Aorta (tissue), 5 donors: ENCODE data around the gene ZDHHC13. TPM values are rescaled to one million over a fixed set of nuclear protein-coding genes. Genes with fewer than 3 reads are reported as not detected.

Source experiments
- ATAC-seq: fragments of 200-7000 bp; cut with Tn5 transposase; one replicate; pipeline ENCODE4 v1.9.1; 2022; ENCODE audit warnings: moderate library complexity; ENCODE audit not compliant: low FRiP score
- DNase-seq, 2 donors: peaks; one replicate each; pipeline ENCODE4 v3.0.0-alpha.2; 2020
- H3K27ac ChIP-seq, 2 donors: one replicate each; pipeline ENCODE4 v1.5.1; 2013; ENCODE audit warnings: low read length in 2 of 2, mild to moderate bottlenecking in 2 of 2, moderate library complexity in 2 of 2, control low read depth in 1 of 2, inconsistent platforms in 1 of 2, low read depth in 1 of 2
- H3K27me3 ChIP-seq, 2 donors: one replicate each; pipeline ENCODE4 v1.6.1; 2013; ENCODE audit warnings: control low read depth in 1 of 2, low read length in 1 of 2, mild to moderate bottlenecking in 1 of 2, moderate library complexity in 1 of 2; ENCODE audit not compliant: insufficient read depth in 2 of 2, control insufficient read depth in 1 of 2
- H3K36me3 ChIP-seq, 2 donors: one replicate each; pipeline ENCODE4 v1.6.1; 2013; ENCODE audit warnings: control low read depth in 1 of 2, low read length in 1 of 2, mild to moderate bottlenecking in 1 of 2; ENCODE audit not compliant: insufficient read depth in 2 of 2, control insufficient read depth in 1 of 2
- H3K4me1 ChIP-seq, 2 donors: one replicate each; pipeline ENCODE4 v1.6.1; 2013; ENCODE audit warnings: low read length in 2 of 2, control low read depth in 1 of 2, mild to moderate bottlenecking in 1 of 2, moderate library complexity in 1 of 2; ENCODE audit not compliant: insufficient read depth in 2 of 2, control insufficient read depth in 1 of 2
- H3K4me3 ChIP-seq, 2 donors: one replicate each; pipeline ENCODE4 v1.5.1; 2013; ENCODE audit warnings: low read length in 2 of 2, control low read depth in 1 of 2, mild to moderate bottlenecking in 1 of 2
- H3K9me3 ChIP-seq: one replicate; pipeline ENCODE4 v1.6.1; 2013; ENCODE audit warnings: mild to moderate bottlenecking, low read length; ENCODE audit not compliant: control insufficient read depth
- WGBS, 2 donors: extraction: QIAGEN DNeasy Blood & Tissue Kit; methylation state at CpG; one replicate each; pipeline ENCODE4 v1.1.7; 2013; 5-methylcytosine and 5-hydroxymethylcytosine counted together
- intact Hi-C, 2 donors: fragments of 100-400 bp; cut with DNase I; formaldehyde crosslinking; loops; one replicate each; pipeline versions ENCODE4 v1.14.2 to v1.15.0; 2022
- polyA plus RNA-seq, 2 donors: library from polyadenylated mRNA; stranded (reverse); fragments of 200-250 nt; gene quantifications; one replicate each; pipeline ENCODE4 v1.2.3, GENCODE V29; 2013
- total RNA-seq, 2 donors: library from RNA; stranded (reverse); fragmentation: NEBNext Ultra II Directional; extraction: Animal tissue kit (Norgen Biotek cat#: 25700); gene quantifications; one replicate each; pipeline ENCODE4 v1.2.1, GENCODE V29; 2021
- donor health status: healthy with polysubstance abuse.
- donor health status: Bipolar disorder and iron deficiency.
- donor health status: DM: no; HTN: no; CAD: no.
- donor health status: DM: no; HTN: no; CAD: no.
- donor health status: DM: yes; HTN: yes; CAD: no.

The ZDHHC13 gene
- total and polyA plus RNA-seq, 4 donors, result 3.3 to 14.7 (median 7.7) TPM

DNA sequence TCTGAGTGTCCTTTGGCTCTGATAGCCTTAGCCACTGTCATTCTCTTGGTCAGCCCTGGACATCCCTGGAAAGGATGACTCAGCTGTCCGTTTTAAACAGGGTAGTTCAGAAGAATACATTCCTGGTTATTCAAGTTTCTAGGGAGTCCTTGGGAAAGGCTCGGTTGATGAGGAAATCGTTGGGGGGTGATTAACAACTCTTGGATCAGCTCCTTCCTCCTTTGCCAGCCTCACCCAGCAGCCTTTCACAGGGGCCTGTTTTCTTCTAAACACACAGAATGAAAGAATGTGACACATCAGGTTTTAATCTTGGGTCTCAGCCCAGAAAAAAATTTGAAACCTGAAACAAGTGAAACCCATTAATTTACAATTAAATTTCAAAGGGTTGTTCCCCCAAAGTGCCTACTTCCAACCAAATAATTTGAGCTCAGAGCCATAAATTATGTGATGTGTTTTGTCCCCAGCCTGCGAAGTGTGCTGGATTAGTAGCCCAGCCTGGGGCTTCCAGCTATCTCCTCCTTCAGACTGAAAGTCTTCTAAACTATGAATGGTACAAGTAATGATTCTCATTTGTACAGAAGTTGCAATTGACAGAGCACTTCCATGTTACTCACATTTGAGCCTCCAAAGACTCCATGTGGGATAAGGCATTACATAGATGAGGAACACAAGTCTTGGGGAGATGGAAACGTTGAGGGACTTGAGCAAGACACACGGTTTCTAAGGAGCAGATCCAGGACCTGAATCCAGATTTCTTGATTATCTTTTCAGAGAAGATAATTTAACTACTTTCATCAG, 37.1 kb upstream of the ZDHHC13 start:
- no peak overlapping the region for H3K27ac ChIP-seq
- no peak for DNase-seq
- 43 to 50% methylated on average over 6 of the region's 6 CpGs for WGBS, 2 donors
- H3K9me3 ChIP-seq, result no peaks in the 10 kb centered on the region
- no peaks in the 10 kb centered on the region for H3K36me3 ChIP-seq
- no peaks in the 10 kb centered on the region for H3K4me1 ChIP-seq
- no peak overlapping the region for H3K4me3 ChIP-seq
- intact Hi-C loops, result loop anchor here in 1 of 2 donors (5.0 kb wide), 1 partner anchor 472 kb away; no protein-coding TSS in a partner anchor
- H3K27me3 ChIP-seq, result peaks cover 0 to 3% of the 10 kb centered on the region in 2 donors
- no peak for ATAC-seq

- no peak for DNase-seq
Measured at GRCh38 chr11:19080579-19080993, 36.4 kb upstream of the ZDHHC13 start.

DNA sequence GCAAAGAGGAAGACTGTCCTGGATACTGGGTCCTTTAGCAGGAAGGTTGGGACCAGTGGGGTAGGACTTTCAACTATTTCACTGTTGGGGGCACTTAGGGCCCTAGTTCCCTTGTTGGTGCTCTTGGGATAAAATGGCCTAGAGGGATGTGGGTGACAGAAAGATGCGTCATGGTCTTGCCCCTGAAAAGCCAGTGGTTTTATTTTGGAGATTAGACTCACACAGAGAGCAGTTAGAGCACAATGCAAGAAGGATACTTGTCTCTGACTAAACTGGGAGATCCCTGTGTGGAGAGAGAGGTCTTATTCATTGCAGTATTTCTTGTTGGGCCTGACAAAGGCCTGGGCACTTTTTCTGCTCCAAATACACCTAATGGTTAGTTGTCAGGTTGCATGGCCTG, 33.8 kb upstream of the ZDHHC13 start:
- DNase-seq, result no peak
- 86 to 89% methylated on average over 1 of the region's 1 CpG for WGBS, 2 donors

More at GRCh38 chr11:19080579-19080993, 36.4 kb upstream of the ZDHHC13 start:
- WGBS, 2 donors, result 56 to 59% methylated on average over 6 of the region's 6 CpGs
- Histone ChIP-seq H3K9me3 (no peaks in the 10 kb centered on the region), H3K36me3 (no peaks in the 10 kb centered on the region), H3K4me3 (no peak overlapping the region), H3K27me3 (peaks cover 0 to 3% of the 10 kb centered on the region in 2 donors), H3K27ac (no peak overlapping the region), H3K4me1 (no peaks in the 10 kb centered on the region)
- ATAC-seq, result no peak
- intact Hi-C loops, result no loop called here

GRCh38 chr11:19084661-19085315, 32.2 kb upstream of the ZDHHC13 start:
- Histone ChIP-seq H3K27ac (no peak overlapping the region), H3K4me3 (no peak overlapping the region), H3K36me3 (no peaks in the 10 kb centered on the region), H3K27me3 (peaks cover 0 to 2% of the 10 kb centered on the region in 2 donors), H3K4me1 (no peaks in the 10 kb centered on the region), H3K9me3 (peaks cover 1% of the 10 kb centered on the region)
- ATAC-seq (no peak), DNase-seq (no peak)
- intact Hi-C loops, result no loop called here
- 47 to 50% methylated on average over 5 of the region's 5 CpGs for WGBS, 2 donors

More for the DNA sequence above, 33.8 kb upstream of the ZDHHC13 start:
- H3K9me3 ChIP-seq, result no peaks in the 10 kb centered on the region
- no peaks in the 10 kb centered on the region for H3K4me1 ChIP-seq
- intact Hi-C loops, result no loop called here
- no peaks in the 10 kb centered on the region for H3K36me3 ChIP-seq
- H3K27me3 ChIP-seq, result peaks cover 0 to 3% of the 10 kb centered on the region in 2 donors
- ATAC-seq, result no peak
- no peak overlapping the region for H3K27ac ChIP-seq
- H3K4me3 ChIP-seq, result no peak overlapping the region

DNA sequence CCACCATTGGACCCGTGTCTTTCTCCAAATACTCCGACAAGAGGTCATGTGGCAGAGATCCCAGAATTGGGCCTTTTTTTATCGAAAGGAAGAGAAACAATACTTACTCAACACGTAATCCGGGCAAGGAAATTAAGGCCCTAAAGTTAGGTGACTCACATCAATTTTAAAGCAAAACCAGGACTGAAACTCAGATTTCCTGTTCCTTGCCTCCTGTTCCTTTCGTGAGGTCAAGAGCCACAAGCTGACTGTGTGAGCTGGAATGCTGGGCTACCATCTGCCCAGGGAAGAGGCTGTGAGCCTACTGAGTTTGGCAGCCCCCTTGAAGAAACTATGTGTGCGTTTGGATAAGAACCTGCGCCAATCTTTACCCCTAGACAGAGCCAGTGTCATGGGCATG, 29.3 kb upstream of the ZDHHC13 start:
- no peak for DNase-seq
- ATAC-seq, result no peak
- H3K4me1 ChIP-seq, result no peaks in the 10 kb centered on the region
- intact Hi-C loops, result no loop called here
- 61 to 75% methylated on average over 8 of the region's 8 CpGs for WGBS, 2 donors
- H3K36me3 ChIP-seq, result no peaks in the 10 kb centered on the region
- H3K9me3 ChIP-seq, result peaks cover 5% of the 10 kb centered on the region
- no peak overlapping the region for H3K4me3 ChIP-seq
- no peak overlapping the region for H3K27ac ChIP-seq
- H3K27me3 ChIP-seq, result peaks cover 0 to 2% of the 10 kb centered on the region in 2 donors

DNA sequence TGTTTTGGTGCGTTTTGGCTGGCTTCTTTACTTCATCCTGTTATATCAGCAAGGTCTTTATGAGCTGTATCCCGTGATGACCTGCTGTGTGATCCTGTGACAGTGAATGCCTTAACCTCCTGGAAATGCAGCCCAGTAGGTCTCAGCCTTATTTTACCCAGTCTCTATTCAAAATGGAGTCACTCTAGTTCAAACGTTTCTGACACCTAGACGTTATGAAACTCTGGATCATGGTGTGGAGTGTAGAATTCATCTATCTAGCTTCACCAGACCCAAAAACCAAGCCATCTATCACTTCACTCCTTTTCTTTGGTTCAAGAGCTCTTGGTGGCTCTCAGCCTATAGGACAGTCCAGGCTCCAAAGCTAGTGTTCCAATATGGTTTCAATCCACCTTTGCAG, 28.2 kb upstream of the ZDHHC13 start:
- WGBS, 2 donors, result 70 to 71% methylated on average over 4 of the region's 4 CpGs
- Histone ChIP-seq H3K27ac (no peak overlapping the region), H3K4me3 (no peak overlapping the region), H3K9me3 (peaks cover 5% of the 10 kb centered on the region), H3K27me3 (peaks cover 0 to 4% of the 10 kb centered on the region in 2 donors), H3K4me1 (no peaks in the 10 kb centered on the region), H3K36me3 (no peaks in the 10 kb centered on the region)
- intact Hi-C loops, result no loop called here
- no peak for DNase-seq
- ATAC-seq, result no peak

GRCh38 chr11:19089421-19089820, 27.5 kb upstream of the ZDHHC13 start:
- intact Hi-C loops, result no loop called here
- no peak for ATAC-seq

DNA sequence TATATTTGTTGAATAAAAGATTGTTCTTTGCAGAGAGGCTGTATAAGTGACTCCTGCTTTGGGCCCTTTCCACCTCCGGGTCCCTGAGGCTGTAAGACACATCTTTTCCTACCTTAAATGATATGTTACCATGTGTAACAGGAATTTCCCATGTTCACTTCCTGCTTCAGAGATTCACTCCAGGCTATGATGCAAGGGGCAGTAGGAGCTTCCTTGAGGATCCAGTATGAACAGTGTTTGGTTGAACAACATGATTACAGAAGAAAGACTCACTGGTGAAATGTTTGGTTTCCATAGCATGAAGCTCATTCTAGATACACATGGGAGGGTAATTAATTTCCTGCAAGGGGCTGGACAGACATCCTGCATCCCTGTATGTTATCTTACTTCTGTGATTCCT, 25.6 kb upstream of the ZDHHC13 start:
- 76 to 90% methylated on average over 1 of the region's 1 CpG for WGBS, 2 donors
- DNase-seq, result no peak

More at GRCh38 chr11:19089421-19089820, 27.5 kb upstream of the ZDHHC13 start:
- H3K27ac ChIP-seq, result no peak overlapping the region
- no peaks in the 10 kb centered on the region for H3K36me3 ChIP-seq
- no peak for DNase-seq
- no peak overlapping the region for H3K4me3 ChIP-seq
- WGBS, 2 donors, result 91 to 92% methylated on average over 5 of the region's 5 CpGs
- peaks cover 5% of the 10 kb centered on the region for H3K9me3 ChIP-seq
- H3K4me1 ChIP-seq, result no peaks in the 10 kb centered on the region
- H3K27me3 ChIP-seq, result peaks cover 0 to 4% of the 10 kb centered on the region in 2 donors

More for the DNA sequence above, 25.6 kb upstream of the ZDHHC13 start:
- Histone ChIP-seq H3K4me3 (no peak overlapping the region), H3K27me3 (peaks cover 0 to 4% of the 10 kb centered on the region in 2 donors), H3K9me3 (peaks cover 5% of the 10 kb centered on the region), H3K4me1 (no peaks in the 10 kb centered on the region), H3K36me3 (no peaks in the 10 kb centered on the region), H3K27ac (no peak overlapping the region)
- ATAC-seq, result no peak
- intact Hi-C loops, result no loop called here
